ENCODE data around the gene TCAIM.

TCAIM gene, protein sequence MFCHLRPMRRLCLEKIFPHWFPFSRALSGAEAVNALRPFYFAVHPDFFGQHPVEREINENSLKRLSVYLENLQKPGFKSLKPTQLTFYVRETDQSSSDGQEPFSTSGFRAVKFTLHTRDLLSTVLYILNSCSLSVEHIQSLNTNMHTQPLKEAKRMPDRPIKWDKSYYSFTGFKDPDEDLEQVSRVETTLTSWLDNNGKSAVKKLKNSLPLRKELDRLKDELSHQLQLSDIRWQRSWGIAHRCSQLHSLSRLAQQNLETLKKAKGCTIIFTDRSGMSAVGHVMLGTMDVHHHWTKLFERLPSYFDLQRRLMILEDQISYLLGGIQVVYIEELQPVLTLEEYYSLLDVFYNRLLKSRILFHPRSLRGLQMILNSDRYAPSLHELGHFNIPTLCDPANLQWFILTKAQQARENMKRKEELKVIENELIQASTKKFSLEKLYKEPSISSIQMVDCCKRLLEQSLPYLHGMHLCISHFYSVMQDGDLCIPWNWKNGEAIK

GRCh38 chr3:44338010-44338827 lies at the start of gene TCAIM:
TCAIM (plus strand) TSS chr3:44338766; CDS start chr3:44354783, 16,017 bp downstream.
- peak; percentile 95 for FAIRE-seq
- TF ChIP-seq POLR2A (IDR thresholded peaks at IDR 0.05; ENCODE audit: low read depth, low read length) = peak; percentile 71
- DNase-seq (ENCODE audit: insufficient read length, low spot score) = peak; percentile 95

DNA sequence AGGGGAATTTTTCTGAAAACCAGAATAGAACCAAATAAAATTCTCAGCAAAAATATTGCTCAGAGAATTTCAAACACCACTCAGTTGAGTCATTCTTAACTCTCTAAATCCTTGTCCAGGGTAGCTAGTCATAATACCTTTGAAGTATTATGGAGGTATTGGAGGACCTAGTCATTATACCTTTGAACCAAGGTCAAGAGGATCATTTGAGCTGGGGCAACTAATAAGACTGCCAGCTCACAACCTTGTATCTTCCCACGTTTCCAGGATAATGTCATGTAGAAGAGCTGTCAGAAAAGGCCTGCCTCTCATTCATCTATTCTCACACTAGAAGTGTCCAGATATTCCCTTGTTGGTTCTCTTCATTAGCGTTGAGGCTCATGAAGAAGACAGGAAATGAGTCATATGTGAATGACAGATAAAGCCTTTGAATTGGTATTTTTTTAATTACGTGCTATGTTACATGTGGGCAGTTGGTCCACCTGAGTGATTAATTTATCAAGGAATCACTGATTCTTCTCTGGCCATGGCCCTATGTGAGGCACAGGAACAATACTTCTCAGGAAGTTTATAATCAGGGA lies 48.6 kb upstream of the TCAIM start:
- no peak for FAIRE-seq
- TF ChIP-seq POLR2A (IDR thresholded peaks at IDR 0.05; ENCODE audit: low read depth, low read length) = no peak
- DNase-seq (ENCODE audit: insufficient read length, low spot score) = no peak

GRCh38 chr3:44292276-44292675 lies 46.3 kb upstream of the TCAIM start:
- no peak for FAIRE-seq
- no peak for TF ChIP-seq POLR2A (IDR thresholded peaks at IDR 0.05; ENCODE audit: low read depth, low read length)
- no peak for DNase-seq (ENCODE audit: insufficient read length, low spot score)

DNA sequence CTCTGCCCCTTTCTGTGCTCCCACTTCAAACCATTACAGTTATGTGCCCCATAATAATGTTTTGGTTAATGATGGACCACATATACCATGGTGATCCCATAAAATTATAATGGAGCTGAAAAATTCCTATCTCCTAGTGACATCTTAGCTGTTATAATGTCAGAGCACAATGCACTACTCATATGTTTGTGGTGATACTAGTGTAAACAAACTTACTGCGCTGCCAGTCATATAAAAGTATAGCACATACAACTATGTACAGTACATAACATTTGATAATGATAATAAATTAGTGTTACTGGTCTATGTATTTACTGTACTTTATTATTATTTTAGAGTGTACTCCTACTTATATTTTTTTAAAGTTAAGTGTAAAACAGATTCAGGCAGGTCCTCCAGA lies 45.6 kb upstream of the TCAIM start:
- TF ChIP-seq POLR2A (IDR thresholded peaks at IDR 0.05; ENCODE audit: low read depth, low read length) = no peak
- FAIRE-seq (no peak), DNase-seq (ENCODE audit: insufficient read length, low spot score) (no peak)

DNA sequence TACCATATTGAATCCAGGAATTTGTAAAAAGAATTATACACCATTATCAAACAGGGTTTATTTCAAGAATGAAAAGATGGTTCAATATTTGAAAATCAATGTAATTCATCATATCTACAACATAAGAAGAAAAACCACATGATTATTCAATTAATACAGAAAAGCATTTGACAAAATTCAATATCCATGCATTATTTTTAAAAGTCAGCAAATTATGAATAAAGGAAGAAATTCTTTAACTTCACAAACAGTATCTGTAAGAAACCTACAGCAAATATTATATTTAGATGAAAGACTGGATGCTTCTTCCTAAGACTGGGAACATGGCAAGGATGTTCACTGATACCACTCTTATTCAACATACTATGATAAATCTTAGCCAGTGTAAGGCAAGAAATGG lies 41.3 kb upstream of the TCAIM start:
- TF ChIP-seq POLR2A (IDR thresholded peaks at IDR 0.05; ENCODE audit: low read depth, low read length) = no peak
- DNase-seq (ENCODE audit: insufficient read length, low spot score) (no peak), FAIRE-seq (no peak)

- DNase-seq (ENCODE audit: insufficient read length, low spot score) (no peak), FAIRE-seq (no peak)
- no peak for TF ChIP-seq POLR2A (IDR thresholded peaks at IDR 0.05; ENCODE audit: low read depth, low read length)
These were observed 36.8 kb upstream of the TCAIM start for GRCh38 chr3:44301746-44302145.

DNA sequence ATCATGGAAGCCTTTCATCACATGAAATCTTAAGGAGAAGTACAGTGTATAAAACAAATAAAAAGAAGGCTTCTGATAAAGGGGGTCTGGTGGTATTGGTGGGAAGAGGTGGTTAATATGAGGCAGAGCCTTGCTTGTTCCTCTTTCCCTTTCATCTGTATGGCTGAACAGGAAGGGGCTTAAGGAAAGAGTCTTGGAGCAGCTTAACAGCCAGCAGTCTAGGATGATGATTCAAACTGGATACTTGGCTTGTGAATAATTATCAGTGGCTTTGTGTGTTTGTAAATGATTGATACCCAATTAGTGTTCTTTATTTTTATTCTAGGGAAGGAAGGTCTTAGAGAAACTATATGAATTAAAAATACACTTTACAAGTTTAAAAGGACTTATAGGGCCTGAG lies 29.1 kb upstream of the TCAIM start:
- no peak for TF ChIP-seq POLR2A (IDR thresholded peaks at IDR 0.05; ENCODE audit: low read depth, low read length)
- DNase-seq (ENCODE audit: insufficient read length, low spot score) (no peak), FAIRE-seq (no peak)

DNA sequence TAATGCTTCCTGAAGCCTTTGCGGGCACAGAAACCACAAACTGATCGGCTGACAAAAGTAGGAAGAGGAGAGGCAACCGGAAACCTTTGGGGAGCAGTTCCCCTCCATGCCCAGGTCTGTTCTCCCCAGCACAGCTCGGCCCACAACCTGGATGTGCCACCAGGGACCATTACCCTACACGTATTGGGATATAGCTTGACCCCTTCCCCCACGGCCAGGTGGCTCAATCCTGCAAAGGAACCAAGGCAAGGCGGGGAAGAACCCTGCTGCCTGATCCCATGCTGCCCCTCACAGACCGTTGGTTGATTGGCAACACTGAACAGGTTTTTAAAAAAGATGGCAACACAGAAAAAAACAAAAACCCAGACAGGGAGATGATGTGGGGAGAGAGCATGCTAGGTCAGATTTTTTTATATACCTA lies 19.7 kb upstream of the TCAIM start:
- no peak for TF ChIP-seq POLR2A (IDR thresholded peaks at IDR 0.05; ENCODE audit: low read depth, low read length)
- DNase-seq (ENCODE audit: insufficient read length, low spot score) = no peak
- FAIRE-seq = no peak

DNA sequence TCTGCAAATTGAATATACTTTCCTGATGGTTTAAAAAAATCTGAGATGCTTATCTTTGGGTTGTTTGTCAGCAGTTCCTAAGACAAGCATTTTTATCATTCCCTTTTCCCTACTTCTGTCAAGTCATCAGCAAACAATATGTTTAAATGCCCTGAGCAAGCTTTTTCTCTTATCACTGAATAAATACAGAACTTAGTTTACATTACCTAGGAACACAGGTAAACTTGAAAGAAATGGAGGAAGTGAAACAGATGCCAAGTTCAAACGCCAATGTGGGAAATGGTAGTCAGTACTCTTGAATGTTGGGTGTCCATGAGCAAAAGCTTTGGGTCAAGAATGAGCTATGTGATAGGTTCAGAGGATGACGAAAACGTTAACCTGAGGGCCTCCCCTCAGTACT lies 17.2 kb upstream of the TCAIM start:
- DNase-seq (ENCODE audit: insufficient read length, low spot score) = no peak
- TF ChIP-seq POLR2A (IDR thresholded peaks at IDR 0.05; ENCODE audit: low read depth, low read length) = no peak
- peak; percentile 73 for FAIRE-seq

DNA sequence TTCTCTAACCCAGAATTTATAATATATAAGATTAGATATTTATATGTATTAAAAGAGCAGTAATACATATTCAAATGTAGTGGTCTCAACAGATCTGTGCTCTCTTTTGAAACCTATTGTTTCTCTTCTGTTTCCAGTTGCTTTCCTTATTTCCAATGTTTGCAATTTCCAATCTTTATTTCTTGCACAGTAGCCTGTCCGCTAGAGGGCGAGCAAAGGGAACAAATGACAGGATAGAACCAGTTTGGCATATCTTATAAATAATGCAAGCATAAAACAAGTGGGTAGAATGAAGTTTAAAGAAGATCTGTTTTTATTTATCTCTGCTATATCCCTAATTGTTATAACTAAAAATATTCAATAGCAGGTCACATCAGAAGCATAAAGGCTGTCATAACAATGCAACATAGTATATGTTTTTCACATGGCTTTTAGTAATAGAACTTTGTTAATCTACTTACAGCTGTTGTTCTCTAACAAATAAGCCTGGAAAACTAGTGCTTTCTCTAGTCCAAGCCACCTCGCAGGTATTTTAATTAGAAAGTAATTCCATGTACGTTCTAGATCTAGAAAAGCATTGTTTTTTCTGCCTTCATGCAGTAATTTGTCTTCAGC lies 15.1 kb upstream of the TCAIM start:
- no peak for TF ChIP-seq POLR2A (IDR thresholded peaks at IDR 0.05; ENCODE audit: low read depth, low read length)
- FAIRE-seq = peak; percentile 95
- no peak for DNase-seq (ENCODE audit: insufficient read length, low spot score)

DNA sequence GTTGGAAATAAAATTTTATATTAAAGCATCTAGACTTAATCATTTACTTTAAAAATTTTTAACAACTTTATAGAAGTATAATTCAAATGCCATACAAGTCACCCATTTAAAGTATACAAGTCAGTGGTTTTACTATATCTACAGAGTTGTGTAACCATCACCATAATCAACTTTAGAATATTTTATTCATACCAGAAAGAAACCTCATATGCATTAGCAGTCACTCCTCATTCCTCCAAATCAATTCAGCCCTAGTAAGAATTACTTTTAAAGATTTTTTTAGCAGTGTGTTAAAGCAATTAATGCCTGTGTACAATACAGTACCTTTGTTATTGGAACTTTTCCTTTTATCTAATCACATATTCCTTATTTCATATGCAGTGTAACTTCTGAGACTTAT lies 14.0 kb upstream of the TCAIM start:
- no peak for TF ChIP-seq POLR2A (IDR thresholded peaks at IDR 0.05; ENCODE audit: low read depth, low read length)
- FAIRE-seq (no peak), DNase-seq (ENCODE audit: insufficient read length, low spot score) (no peak)

GRCh38 chr3:44326019-44326418 lies 12.5 kb upstream of the TCAIM start:
- TF ChIP-seq POLR2A (IDR thresholded peaks at IDR 0.05; ENCODE audit: low read depth, low read length) = no peak
- no peak for DNase-seq (ENCODE audit: insufficient read length, low spot score)
- FAIRE-seq = peak; percentile 20

DNA sequence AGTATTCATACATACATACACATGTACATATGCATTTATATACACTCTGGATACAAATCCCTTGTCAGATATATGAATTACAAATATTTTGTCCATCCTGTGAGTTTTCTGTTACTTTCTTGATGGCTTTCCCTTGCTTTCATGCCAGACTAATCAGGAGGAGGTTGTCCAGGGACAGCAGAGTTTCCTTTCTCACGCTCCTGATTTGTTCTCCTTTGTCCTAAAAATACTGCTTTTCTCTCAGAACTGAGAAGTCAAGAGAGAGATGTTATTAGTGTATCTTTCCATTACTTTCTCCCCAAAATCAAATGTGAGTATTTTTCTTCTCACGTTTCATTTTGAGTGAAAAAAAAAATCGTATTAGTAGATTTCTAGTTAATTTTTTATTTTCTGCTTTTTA lies 12.1 kb upstream of the TCAIM start:
- no peak for TF ChIP-seq POLR2A (IDR thresholded peaks at IDR 0.05; ENCODE audit: low read depth, low read length)
- no peak for FAIRE-seq
- DNase-seq (ENCODE audit: insufficient read length, low spot score) = no peak

GRCh38 chr3:44329946-44330345 lies 8.6 kb upstream of the TCAIM start:
- no peak for TF ChIP-seq POLR2A (IDR thresholded peaks at IDR 0.05; ENCODE audit: low read depth, low read length)
- FAIRE-seq = no peak

More at GRCh38 chr3:44329946-44330345, 8.6 kb upstream of the TCAIM start:
- no peak for DNase-seq (ENCODE audit: insufficient read length, low spot score)
